ENCODE measurements around the gene UVRAG.

UVRAG gene

DNA sequence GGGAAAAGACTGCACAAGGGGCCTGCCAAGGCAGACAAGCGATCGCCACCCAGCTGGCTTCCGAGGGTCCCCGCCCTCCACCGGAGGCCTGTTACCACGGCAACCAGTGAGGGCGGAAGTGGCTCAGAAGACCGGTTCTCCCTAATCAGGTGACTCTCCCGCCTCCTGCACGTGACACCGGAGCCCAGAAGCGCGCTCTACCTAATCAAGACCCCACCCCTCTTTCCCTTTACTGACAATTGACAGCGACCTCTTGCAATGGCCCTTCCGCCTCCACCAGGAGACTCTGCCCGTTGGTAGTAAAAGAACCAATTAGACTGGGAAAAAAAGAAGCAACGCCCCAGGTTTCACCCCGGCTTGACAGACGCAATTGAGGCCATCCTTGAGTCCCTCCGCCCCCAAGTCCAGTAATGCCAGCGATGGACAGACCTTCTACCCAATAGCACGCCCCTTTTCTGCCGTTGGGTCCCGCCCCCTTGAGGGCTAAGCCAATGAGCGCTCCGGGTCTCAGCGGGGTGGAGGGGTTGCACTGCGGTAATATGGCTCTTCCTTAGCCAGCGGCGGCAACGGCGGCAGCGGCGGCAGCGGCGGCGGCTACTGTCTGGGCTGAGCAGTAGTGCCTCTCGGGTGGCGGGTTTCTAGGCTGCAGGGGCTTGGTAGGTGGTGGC is at the start of gene UVRAG:
Gene UVRAG (plus strand): TSS at position 534 of the 668 bp plus-strand sequence. CDS start 198 bp downstream, outside the sequence.
- Histone ChIP-seq H3K27ac (peak within 1 kb of the TSS; percentile 74 to 98 (median 92)), H3K4me3 (peak within 1 kb of the TSS; percentile 58 to 96 (median 92))

- Histone ChIP-seq H3K27ac (no peak overlapping the region), H3K4me3 (no peak overlapping the region)
These were observed 48.4 kb upstream of the UVRAG start for GRCh38 chr11:75766443-75767227.

DNA sequence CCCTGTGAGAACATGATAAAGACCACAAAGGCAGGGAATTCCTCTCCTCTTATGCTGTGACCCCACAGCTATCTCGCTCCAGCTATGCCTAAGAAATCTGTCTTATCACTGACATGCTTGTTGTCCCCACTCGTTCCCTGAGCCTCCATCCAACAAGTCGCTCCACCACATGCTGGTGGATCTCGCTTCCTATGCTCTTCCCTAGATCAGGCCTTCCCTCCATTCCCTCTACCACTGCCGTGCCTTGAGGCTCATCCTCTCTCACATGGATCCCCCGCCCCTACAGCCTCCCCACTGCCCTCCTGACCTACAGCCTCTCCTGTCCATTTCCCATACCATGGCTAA is 47.8 kb upstream of the UVRAG start:
- H3K4me3 ChIP-seq, result no peak overlapping the region
- no peak overlapping the region for H3K27ac ChIP-seq

- H3K27ac ChIP-seq, result no peak overlapping the region
- peak overlapping the region in 4 of 7 experiments; percentile 46 to 58 (median 54) for H3K4me3 ChIP-seq
These were observed 47.3 kb upstream of the UVRAG start for GRCh38 chr11:75767793-75768111.

- H3K4me3 ChIP-seq, result peak within 1 kb of the TSS; percentile 46 to 58 (median 51)
These were observed 46.7 kb upstream of the UVRAG start, which contains the start of gene DGAT2 for GRCh38 chr11:75768112-75768908. Gene DGAT2, plus strand, starts transcription at chr11:75768778. Its CDS starts 214 bp downstream, at chr11:75768992.

GRCh38 chr11:75768909-75769771 is 45.9 kb upstream of the UVRAG start:
- Histone ChIP-seq H3K4me3 (peak overlapping the region; percentile 46 to 58 (median 51)), H3K27ac (peak overlapping the region in 20 of 21 experiments; percentile 38 to 87 (median 77))

More at GRCh38 chr11:75768112-75768908, 46.7 kb upstream of the UVRAG start, which contains the start of gene DGAT2:
- H3K27ac ChIP-seq, result peak within 1 kb of the TSS in 20 of 21 experiments; percentile 38 to 87 (median 77)

DNA sequence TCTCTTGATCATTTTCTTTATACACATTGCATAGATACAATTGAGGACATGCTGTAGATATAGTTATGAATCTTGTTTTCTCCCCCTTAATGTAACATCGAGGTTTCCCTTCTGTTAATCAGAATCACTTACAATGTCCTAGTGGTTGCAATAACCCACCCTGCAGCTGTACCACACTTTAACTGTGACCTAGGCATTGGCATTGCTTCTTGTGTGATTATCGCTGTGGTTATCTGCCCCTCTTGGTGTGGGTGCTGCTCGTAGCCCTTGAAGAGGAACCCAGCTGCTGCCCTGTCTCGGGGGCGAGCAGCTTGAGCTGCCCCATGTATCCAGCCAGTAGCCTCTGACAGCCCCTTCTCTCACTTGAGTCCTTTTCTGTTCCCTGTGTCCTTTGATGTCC is 44.9 kb upstream of the UVRAG start:
- Histone ChIP-seq H3K4me3 (peak overlapping the region in 4 of 7 experiments; percentile 5 to 58 (median 56)), H3K27ac (peak overlapping the region in 9 of 21 experiments; percentile 3 to 87 (median 53))

GRCh38 chr11:75771646-75772410 is 43.2 kb upstream of the UVRAG start:
- no peak overlapping the region for H3K4me3 ChIP-seq
- peak overlapping the region in 8 of 21 experiments; percentile 18 to 69 (median 46) for H3K27ac ChIP-seq

GRCh38 chr11:75773595-75774353 is 41.2 kb upstream of the UVRAG start:
- H3K4me3 ChIP-seq, result no peak overlapping the region
- peak overlapping the region in 8 of 21 experiments; percentile 11 to 72 (median 46) for H3K27ac ChIP-seq

- H3K4me3 ChIP-seq, result no peak overlapping the region
- H3K27ac ChIP-seq, result no peak overlapping the region
These were observed 40.0 kb upstream of the UVRAG start for GRCh38 chr11:75775056-75775455.

- Histone ChIP-seq H3K4me3 (no peak overlapping the region), H3K27ac (peak overlapping the region in 1 of 21 experiments; percentile 54)
These were observed 38.5 kb upstream of the UVRAG start for GRCh38 chr11:75776546-75776945.

DNA sequence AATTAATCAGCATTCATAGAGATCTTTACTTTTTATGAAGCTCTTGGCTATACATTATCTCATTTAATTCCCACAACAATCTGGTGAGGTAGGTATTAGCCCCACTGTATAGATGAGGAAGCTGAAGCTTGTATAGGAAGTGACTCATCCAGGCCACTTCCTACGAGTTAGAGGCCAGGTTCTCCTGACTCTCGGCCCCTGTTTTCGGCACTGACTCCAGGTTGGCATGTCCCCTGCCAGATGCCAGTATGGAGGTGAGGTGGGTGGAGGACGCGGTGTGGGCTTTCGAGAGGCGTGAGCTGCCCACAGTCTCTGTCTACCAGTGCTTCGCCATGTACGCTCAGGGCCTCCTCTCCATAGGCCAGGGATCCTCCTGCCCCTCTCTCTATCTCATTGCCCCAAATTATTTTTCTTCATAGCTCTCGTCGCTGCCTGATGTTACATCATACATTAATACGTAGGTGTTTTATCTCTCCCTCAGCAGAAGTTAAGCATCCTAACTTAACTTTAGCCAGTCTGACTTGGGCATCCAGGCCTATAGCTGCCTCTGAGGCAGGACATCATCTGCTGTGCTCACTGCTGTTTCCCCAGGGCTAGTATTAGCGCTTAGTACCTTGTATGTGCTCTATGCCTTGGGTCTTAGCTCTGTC is 37.4 kb upstream of the UVRAG start:
- Histone ChIP-seq H3K4me3 (no peak overlapping the region), H3K27ac (peak overlapping the region in 3 of 21 experiments; percentile 29 to 59 (median 54))

DNA sequence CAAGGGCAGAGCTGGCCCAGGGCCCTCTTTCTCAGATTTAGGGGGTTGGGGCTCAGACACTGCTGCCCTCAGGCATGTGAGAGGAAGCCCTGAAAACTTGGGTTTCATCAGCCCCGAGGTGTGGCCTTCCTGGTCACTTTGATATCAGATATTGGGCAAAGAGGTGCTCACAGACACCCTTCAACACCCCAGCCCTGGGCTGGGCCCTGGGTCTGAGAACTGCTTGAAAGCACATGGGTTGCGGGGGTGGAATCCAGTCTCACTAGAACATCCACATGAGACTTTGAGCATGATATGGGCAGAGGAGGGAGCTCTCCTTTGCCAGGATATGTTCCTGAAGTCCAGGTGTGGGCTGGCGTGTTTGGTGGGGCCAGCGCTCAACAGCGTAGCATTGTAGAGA is 36.0 kb upstream of the UVRAG start:
- Histone ChIP-seq H3K27ac (peak overlapping the region in 1 of 21 experiments; percentile 3), H3K4me3 (no peak overlapping the region)

DNA sequence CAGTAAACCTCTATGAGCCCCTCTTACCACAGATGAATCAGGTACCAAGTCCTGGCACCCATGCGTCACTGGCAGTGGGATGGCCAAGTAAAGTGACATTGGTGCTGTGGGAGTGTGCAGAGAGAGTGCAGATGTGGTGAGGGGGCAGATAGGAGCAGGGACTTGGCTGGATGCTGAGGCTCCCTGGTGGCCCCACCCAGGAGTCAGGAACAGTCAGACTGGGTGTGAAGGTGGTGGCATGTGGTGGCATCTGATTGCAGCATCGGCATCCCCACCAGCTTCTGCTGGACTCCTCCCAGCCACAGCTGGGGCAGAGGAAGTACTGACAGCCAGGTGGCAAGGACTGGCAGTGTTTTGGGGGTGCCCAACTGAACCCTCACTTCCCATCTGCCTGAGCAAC is 35.0 kb upstream of the UVRAG start:
- Histone ChIP-seq H3K27ac (no peak overlapping the region), H3K4me3 (no peak overlapping the region)

DNA sequence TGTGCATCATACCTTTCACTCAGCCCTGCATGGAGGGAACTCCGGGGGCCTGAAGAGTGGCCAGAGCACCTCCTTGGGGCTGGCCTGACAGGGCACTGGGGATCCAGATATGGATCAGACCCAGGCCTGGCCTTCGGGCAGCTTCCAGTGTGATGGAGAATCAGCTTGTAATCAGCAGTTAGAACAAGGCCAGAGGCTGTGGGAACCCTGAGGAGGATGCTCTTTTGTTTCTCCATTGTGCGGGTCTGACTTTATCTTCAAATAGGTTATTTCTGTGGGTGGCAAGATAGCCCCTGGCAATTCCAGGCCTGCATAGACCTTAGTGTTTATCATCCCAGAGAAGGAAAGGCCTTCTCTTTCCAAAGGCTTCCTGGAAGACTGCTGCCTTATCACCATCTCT is 34.1 kb upstream of the UVRAG start:
- no peak overlapping the region for H3K4me3 ChIP-seq
- no peak overlapping the region for H3K27ac ChIP-seq

DNA sequence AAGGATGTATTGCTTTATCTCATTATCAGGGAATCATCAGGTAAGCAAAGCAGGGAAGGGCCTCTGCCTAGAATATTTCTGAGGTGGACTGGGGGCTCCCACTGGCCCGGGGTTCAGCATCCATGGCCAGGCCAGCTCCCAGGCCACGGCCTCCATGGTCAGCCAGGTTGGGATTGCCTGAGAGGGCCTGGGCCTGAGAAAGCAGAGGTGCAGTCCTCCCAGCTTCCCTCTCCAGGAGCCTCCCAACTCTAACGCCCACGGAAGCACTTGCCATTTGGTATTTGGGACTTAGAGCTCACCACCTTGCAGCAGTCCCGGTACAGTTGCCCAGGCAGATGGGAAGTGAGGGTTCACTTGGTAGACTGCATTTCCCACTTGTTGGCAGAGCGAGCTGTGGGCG is 33.7 kb upstream of the UVRAG start:
- H3K4me3 ChIP-seq, result no peak overlapping the region
- no peak overlapping the region for H3K27ac ChIP-seq

- Histone ChIP-seq H3K4me3 (no peak overlapping the region), H3K27ac (no peak overlapping the region)
These were observed 33.2 kb upstream of the UVRAG start for GRCh38 chr11:75781831-75782230.
